H1 (cell line): ENCODE results near the gene MAPKAP1. TPM values are rescaled to one million over a fixed set of nuclear protein-coding genes. Genes with fewer than 3 reads are reported as not detected.

Experiments
- CTCF ChIA-PET: fragments of 300-600 bp; sonication (Branson Sonifier 250); formaldehyde crosslinking; loops from one replicate; lab custom pipeline; 2021; ENCODE audit not compliant: partially characterized antibody; lab: Charles Lee
- POLR2A ChIA-PET: fragments of 300-600 bp; sonication (Branson Sonifier 250); formaldehyde crosslinking; loops from one replicate; lab custom pipeline; 2021; ENCODE audit warnings: inconsistent platforms; ENCODE audit not compliant: partially characterized antibody; lab: Charles Lee
- DNase-seq, 2 experiments: peaks; one replicate each; pipeline versions ENCODE4 v3.0.0 to v3.0.0-alpha.2; 2010 to 2022; ENCODE audit warnings: low spot score in 2 of 2, low read depth in 1 of 2, mixed read lengths in 1 of 2
- FAIRE-seq: peaks from 2 replicates; lab custom pipeline; 2011; peaks lifted over from hg19 to GRCh38; lab: Jason Lieb, UNC
- H2AFZ ChIP-seq: 2 replicates; pipeline ENCODE4 v1.8.1; 2012; ENCODE audit warnings: low read length, inconsistent platforms
- H2AK5ac ChIP-seq: 2 replicates; pipeline ENCODE4 v1.6.1; 2013; ENCODE audit warnings: low read depth, low read length
- H2BK120ac ChIP-seq: replicated peaks from 2 replicates; pipeline ENCODE3; 2013; ENCODE audit warnings: low read depth, low read length, inconsistent platforms
- H2BK12ac ChIP-seq: 2 replicates; pipeline ENCODE4 v1.6.1; 2013; ENCODE audit warnings: low read depth, low read length
- H2BK15ac ChIP-seq: 2 replicates; pipeline ENCODE4 v1.6.1; 2013; ENCODE audit warnings: low read length
- H2BK20ac ChIP-seq: 2 replicates; pipeline ENCODE4 v1.6.1; 2013; ENCODE audit warnings: low read length
- H2BK5ac ChIP-seq: 2 replicates; pipeline ENCODE4 v1.6.1; 2013; ENCODE audit warnings: low read depth, low read length
- H3K14ac ChIP-seq: 2 replicates; pipeline ENCODE4 v1.6.1; 2013; ENCODE audit warnings: inconsistent platforms; ENCODE audit not compliant: insufficient read length
- H3K18ac ChIP-seq: 2 replicates; pipeline ENCODE4 v1.6.1; 2013; ENCODE audit warnings: low read length; ENCODE audit errors: extremely low read depth
- H3K23ac ChIP-seq: 2 replicates; pipeline ENCODE4 v1.6.1; 2013; ENCODE audit warnings: inconsistent platforms; ENCODE audit not compliant: insufficient read length
- H3K23me2 ChIP-seq: 2 replicates; pipeline ENCODE4 v1.6.1; 2013; ENCODE audit warnings: low read depth, low read length
- H3K27ac ChIP-seq: 2 replicates; pipeline ENCODE4 v1.6.1; 2011; ENCODE audit warnings: low read depth, low read length, inconsistent platforms
- H3K27me3 ChIP-seq, 4 experiments: replicated peaks in 1 of 4; 1 replicate in 1 of 4; 2 replicates in 3 of 4; pipeline versions ENCODE4 v1.6.1 to v1.8.1; 2011 to 2013; ENCODE audit warnings: low read length in 3 of 4, mild to moderate bottlenecking in 3 of 4, inconsistent platforms in 2 of 4, mixed read lengths in 2 of 4, moderate library complexity in 1 of 4; ENCODE audit not compliant: control insufficient read depth in 3 of 4, insufficient read depth in 3 of 4; ENCODE audit errors: extremely low read depth in 1 of 4
- H3K36me3 ChIP-seq, 4 experiments: 2 replicates each; pipeline versions ENCODE4 v1.6.1 to v1.8.1; 2011 to 2013; ENCODE audit warnings: mild to moderate bottlenecking in 4 of 4, low read length in 3 of 4, moderate library complexity in 2 of 4, control low read depth in 1 of 4, inconsistent platforms in 1 of 4; ENCODE audit not compliant: insufficient read depth in 4 of 4, control insufficient read depth in 2 of 4
- H3K4ac ChIP-seq: replicated peaks from 2 replicates; pipeline ENCODE3; 2013; ENCODE audit warnings: low read length, low read depth, mixed read lengths, inconsistent platforms; ENCODE audit not compliant: insufficient read length
- H3K4me1 ChIP-seq, 4 experiments: replicated peaks in 1 of 4; 1 replicate in 1 of 4; 2 replicates in 3 of 4; pipeline versions ENCODE4 v1.6.1 to v1.8.1; 2011 to 2013; ENCODE audit warnings: low read length in 3 of 4, inconsistent platforms in 2 of 4, mixed read lengths in 1 of 4; ENCODE audit not compliant: insufficient read depth in 4 of 4, control insufficient read depth in 3 of 4
- H3K4me2 ChIP-seq, 2 experiments: 2 replicates each; pipeline versions ENCODE4 v1.6.1 to v1.8.1; 2011 to 2013; ENCODE audit warnings: low read depth in 2 of 2, low read length in 2 of 2, control low read depth in 1 of 2, inconsistent platforms in 1 of 2, mild to moderate bottlenecking in 1 of 2; ENCODE audit not compliant: insufficient read depth in 1 of 2
- H3K4me3 ChIP-seq, 4 experiments: fragments of 200-600, 300-600 bp in 1 of 4; sonication (generic), shearing (Covaris generic), sonication (Bioruptor Twin) in 1 of 4; 2 replicates each; pipeline versions ENCODE4 v1.5.1 to v1.8.1; 2011 to 2016; ENCODE audit warnings: low read length in 4 of 4, low read depth in 3 of 4, control low read depth in 2 of 4, inconsistent platforms in 2 of 4, mild to moderate bottlenecking in 2 of 4, mixed read lengths in 1 of 4, moderate library complexity in 1 of 4; ENCODE audit not compliant: insufficient read depth in 2 of 4; ENCODE audit errors: extremely low read depth in 1 of 4
- H3K56ac ChIP-seq: replicated peaks from 2 replicates; pipeline ENCODE3; 2013; ENCODE audit warnings: low read depth, mild to moderate bottlenecking, mixed read lengths, low read length, inconsistent platforms; ENCODE audit not compliant: insufficient read length
- H3K79me1 ChIP-seq: 2 replicates; pipeline ENCODE4 v1.6.1; 2013; ENCODE audit warnings: low read depth, low read length, control low read depth
- H3K79me2 ChIP-seq, 2 experiments: 2 replicates each; pipeline versions ENCODE4 v1.6.1 to v1.8.1; 2012 to 2013; ENCODE audit warnings: low read length in 2 of 2, mild to moderate bottlenecking in 2 of 2, inconsistent platforms in 1 of 2; ENCODE audit not compliant: insufficient read depth in 2 of 2, control insufficient read depth in 1 of 2
- H3K9ac ChIP-seq, 4 experiments: replicated peaks in 1 of 4; 1 replicate in 1 of 4; 2 replicates in 3 of 4; pipeline versions ENCODE4 v1.6.1 to v1.8.1; 2011 to 2013; ENCODE audit warnings: low read depth in 3 of 4, low read length in 3 of 4, control low read depth in 2 of 4, mild to moderate bottlenecking in 2 of 4, moderate library complexity in 2 of 4, inconsistent platforms in 1 of 4; ENCODE audit errors: extremely low read depth in 1 of 4
- H3K9me3 ChIP-seq, 2 experiments: 2 replicates each; pipeline versions ENCODE4 v1.6.1 to v1.8.1; 2012 to 2013; ENCODE audit warnings: mild to moderate bottlenecking in 2 of 2, moderate library complexity in 2 of 2, control low read depth in 1 of 2, inconsistent platforms in 1 of 2, low read depth in 1 of 2, low read length in 1 of 2, mixed read lengths in 1 of 2; ENCODE audit not compliant: insufficient read depth in 2 of 2
- H4K20me1 ChIP-seq, 2 experiments: replicated peaks in 1 of 2; 2 replicates each; pipeline versions ENCODE3 to v1.8.1; 2011 to 2013; ENCODE audit warnings: inconsistent platforms in 2 of 2, low read length in 2 of 2, mild to moderate bottlenecking in 1 of 2; ENCODE audit not compliant: insufficient read depth in 2 of 2, control insufficient read depth in 1 of 2
- H4K5ac ChIP-seq: 2 replicates; pipeline ENCODE4 v1.6.1; 2013; ENCODE audit warnings: low read length, low read depth, mixed read lengths, inconsistent platforms; ENCODE audit not compliant: insufficient read length
- H4K8ac ChIP-seq: 2 replicates; pipeline ENCODE4 v1.8.0; 2013; ENCODE audit warnings: mild to moderate bottlenecking, moderate library complexity, low read length, inconsistent platforms; ENCODE audit not compliant: insufficient read depth; ENCODE audit errors: extremely low read depth
- H4K91ac ChIP-seq: replicated peaks from 2 replicates; pipeline ENCODE3; 2013; ENCODE audit warnings: low read length, mixed read lengths, inconsistent platforms; ENCODE audit not compliant: insufficient read length
- CREB1 ChIP-seq: IDR thresholded peaks from 2 replicates; pipeline ENCODE4 v1.6.1; 2012; ENCODE audit warnings: inconsistent platforms
- CTBP2 ChIP-seq: IDR thresholded peaks from 2 replicates; pipeline ENCODE4 v1.7.0; 2011; ENCODE audit warnings: borderline replicate concordance, mild to moderate bottlenecking, moderate library complexity, mixed read lengths, low read length; ENCODE audit not compliant: insufficient read depth, insufficient read length
- KDM5A ChIP-seq: fragments of 200-600 bp; IDR thresholded peaks from 2 replicates; pipeline ENCODE4 v1.7.1; 2012; ENCODE audit warnings: mild to moderate bottlenecking, low read length, inconsistent platforms, mixed read lengths
- NANOG ChIP-seq: IDR thresholded peaks from 2 replicates; pipeline ENCODE4 v1.6.1; 2011; ENCODE audit warnings: low read length, low read depth, mild to moderate bottlenecking, inconsistent platforms; ENCODE audit not compliant: insufficient read depth, poor library complexity, severe bottlenecking
- NRF1 ChIP-seq: IDR thresholded peaks from 2 replicates; pipeline ENCODE4 v1.6.1; 2011; ENCODE audit warnings: mild to moderate bottlenecking, low read depth, low read length, improper control_type of control experiment
- POLR2A ChIP-seq, 2 experiments: IDR thresholded peaks; 1 replicate in 1 of 2; 2 replicates in 1 of 2; pipeline ENCODE4 v1.6.1; 2011; ENCODE audit warnings: low read depth in 2 of 2, low read length in 2 of 2, mild to moderate bottlenecking in 2 of 2; ENCODE audit errors: control extremely low read depth in 1 of 2
- RBBP5 ChIP-seq: IDR thresholded peaks from 2 replicates; pipeline ENCODE4 v1.7.1; 2012; ENCODE audit warnings: low read depth, mild to moderate bottlenecking, inconsistent platforms, low read length, moderate library complexity, borderline replicate concordance
- RXRA ChIP-seq: IDR thresholded peaks from 2 replicates; pipeline ENCODE4 v1.6.1; 2011; ENCODE audit warnings: low read depth, mild to moderate bottlenecking, low read length, moderate library complexity; ENCODE audit not compliant: insufficient read depth
- SIX5 ChIP-seq: IDR thresholded peaks from 2 replicates; pipeline ENCODE4 v1.6.1; 2011; ENCODE audit warnings: mild to moderate bottlenecking, low read depth, low read length
- SP1 ChIP-seq: IDR thresholded peaks from 2 replicates; pipeline ENCODE4 v1.6.1; 2011; ENCODE audit warnings: low read depth, low read length
- SP4 ChIP-seq: IDR thresholded peaks from 2 replicates; pipeline ENCODE4 v1.6.1; 2012; ENCODE audit warnings: low read length, inconsistent platforms
- TAF1 ChIP-seq: IDR thresholded peaks from 2 replicates; pipeline ENCODE4 v1.6.1; 2011; ENCODE audit warnings: mild to moderate bottlenecking, low read depth, low read length
- TCF12 ChIP-seq: IDR thresholded peaks from 2 replicates; pipeline ENCODE4 v1.6.1; 2011; ENCODE audit warnings: low read depth, mild to moderate bottlenecking, low read length
- TEAD4 ChIP-seq: IDR thresholded peaks from 2 replicates; pipeline ENCODE4 v1.6.1; 2012; ENCODE audit warnings: low read depth, low read length, inconsistent platforms, mixed read lengths
- WGBS, 2 experiments: shearing (Covaris generic) in 1 of 2; methylation state at CpG; one replicate each; pipeline versions ENCODE4 v1.1.6 to v1.1.7; 2013 to 2015; ENCODE audit warnings: low lambda C conversion rate in 2 of 2, mixed read lengths in 2 of 2, inconsistent platforms in 1 of 2, low coverage in 1 of 2, missing lambda C conversion rate in 1 of 2; ENCODE audit not compliant: insufficient replicate concordance in 2 of 2, insufficient coverage in 1 of 2, insufficient read length in 1 of 2; ENCODE audit errors: extremely low coverage in 1 of 2, missing lambda C conversion rate in 1 of 2; 5-methylcytosine and 5-hydroxymethylcytosine counted together
- polyA plus RNA-seq, 7 experiments: library from polyadenylated mRNA; depleted of rRNA in 3 of 7; stranded (reverse) in 5 of 7; unstranded in 2 of 7; fragments of >200 nt in 5 of 7; fragments of 200-250 nt in 2 of 7; gene quantifications; 1 replicate in 5 of 7; 2 replicates in 1 of 7; 4 replicates in 1 of 7; pipeline versions ENCODE4 v1.2.1 to v1.2.3, GENCODE V29; 2011 to 2013; ENCODE audit warnings: missing spikeins in 2 of 7, mixed read lengths in 2 of 7
- total RNA-seq: library from RNA; stranded (reverse); fragmentation: NEBNext Ultra II Directional; extraction: Animal tissue kit (Norgen Biotek cat#: 25700); gene quantifications from 2 replicates; pipeline ENCODE4 v1.2.1, GENCODE V29; 2021
- TF ChIP-seq, protein P1 (sequence below): IDR thresholded peaks from 2 replicates; pipeline ENCODE4 v1.6.1; 2012; ENCODE audit warnings: low read length, inconsistent platforms

The MAPKAP1 gene
- total and polyA plus RNA-seq, 2 of the 8 experiments (the other 6 are each of a cell fraction or from before 2014, with no cell fraction given) = 79.2 to 140 TPM

DNA sequence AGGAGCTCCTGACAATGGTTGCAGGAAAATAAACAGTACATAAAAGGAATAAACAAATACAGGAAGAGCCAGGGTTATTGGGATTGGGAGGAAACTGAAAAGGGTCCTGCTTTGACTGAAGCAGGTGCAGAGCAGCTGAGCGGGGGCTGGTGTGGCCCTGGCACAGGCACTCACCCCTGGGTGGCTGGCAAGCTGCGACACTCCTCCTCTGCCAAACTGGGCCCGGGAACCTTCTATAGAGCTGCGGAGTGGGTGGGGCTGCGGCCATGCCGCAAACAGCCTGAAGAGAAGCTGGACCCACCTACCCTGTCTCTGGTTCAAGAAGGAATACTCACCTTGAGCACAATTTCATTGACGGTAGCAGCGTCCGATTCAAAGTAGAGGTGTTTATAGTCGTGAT, 262.8 kb downstream of the MAPKAP1 start:
- Histone ChIP-seq H4K20me1 (peaks cover 0 to 3% of the 10 kb centered on the region in 2 experiments), H3K27me3 (no peaks in the 10 kb centered on the region), H4K91ac (no peak overlapping the region), H3K9ac (no peak overlapping the region), H3K4ac (no peak overlapping the region), H2AFZ (no peak overlapping the region), H2BK20ac (no peak overlapping the region), H3K9me3 (no peaks in the 10 kb centered on the region), H2AK5ac (no peak overlapping the region), H3K4me2 (no peak overlapping the region), H2BK12ac (no peak overlapping the region), H2BK120ac (no peak overlapping the region), H3K79me1 (no peaks in the 10 kb centered on the region), H3K56ac (no peak overlapping the region), H3K18ac (no peak overlapping the region), H3K36me3 (no peaks in the 10 kb centered on the region), H2BK15ac (no peak overlapping the region), H3K23me2 (no peaks in the 10 kb centered on the region), H3K23ac (no peak overlapping the region), H4K5ac (no peak overlapping the region), H3K14ac (no peak overlapping the region), H3K4me1 (no peaks in the 10 kb centered on the region), H4K8ac (no peak overlapping the region), H2BK5ac (no peak overlapping the region), H3K27ac (no peak overlapping the region), H3K79me2 (no peaks in the 10 kb centered on the region), H3K4me3 (no peak overlapping the region)
- DNase-seq (no peak), FAIRE-seq (no peak)
- ChIA-PET POLR2A (interaction anchor here (1.1 kb wide), 1 partner anchor 9 kb away, joined by 3 read pairs; no protein-coding TSS in a partner anchor), CTCF (no interaction called here)
- WGBS, 2 experiments = 87% methylated on average over 10 of the region's 10 CpGs; no CpG with 5 or more reads in 1 of the 2 experiments
- no peak for TF ChIP-seq SP4
- no peak for TF ChIP-seq RXRA
- no peak for TF ChIP-seq TCF12
- no peak for TF ChIP-seq TEAD4
- no peak for TF ChIP-seq TAF1
- no peak for TF ChIP-seq KDM5A
- TF ChIP-seq NANOG = no peak
- no peak for TF ChIP-seq RBBP5
- TF ChIP-seq POLR2A (IDR thresholded peaks at IDR 0.05; ENCODE audit: control extremely low read depth in 1 of 2, low read depth in 2 of 2, low read length in 2 of 2) = no peak
- TF ChIP-seq SP1 = no peak
- TF ChIP-seq, protein P1, sequence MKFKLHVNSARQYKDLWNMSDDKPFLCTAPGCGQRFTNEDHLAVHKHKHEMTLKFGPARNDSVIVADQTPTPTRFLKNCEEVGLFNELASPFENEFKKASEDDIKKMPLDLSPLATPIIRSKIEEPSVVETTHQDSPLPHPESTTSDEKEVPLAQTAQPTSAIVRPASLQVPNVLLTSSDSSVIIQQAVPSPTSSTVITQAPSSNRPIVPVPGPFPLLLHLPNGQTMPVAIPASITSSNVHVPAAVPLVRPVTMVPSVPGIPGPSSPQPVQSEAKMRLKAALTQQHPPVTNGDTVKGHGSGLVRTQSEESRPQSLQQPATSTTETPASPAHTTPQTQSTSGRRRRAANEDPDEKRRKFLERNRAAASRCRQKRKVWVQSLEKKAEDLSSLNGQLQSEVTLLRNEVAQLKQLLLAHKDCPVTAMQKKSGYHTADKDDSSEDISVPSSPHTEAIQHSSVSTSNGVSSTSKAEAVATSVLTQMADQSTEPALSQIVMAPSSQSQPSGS = no peak
- TF ChIP-seq SIX5 = no peak
- no peak for TF ChIP-seq CTBP2
- no peak for TF ChIP-seq CREB1
- TF ChIP-seq NRF1 = no peak
